HepG2 (cell line): Measurements from ENCODE around the gene BANP. TPM values are rescaled to one million over a fixed set of nuclear protein-coding genes. Genes with fewer than 3 reads are reported as not detected.

Experiments
- MAX ChIP-seq: IDR thresholded peaks from 2 replicates; pipeline ENCODE4 v1.6.1; 2012; ENCODE audit warnings: inconsistent platforms
- MAZ ChIP-seq, 2 experiments: sonication (generic) in 1 of 2; formaldehyde crosslinking in 1 of 2; IDR thresholded peaks; 2 replicates each; pipeline versions ENCODE4 v1.5.0 to v1.6.1; 2012 to 2020; ENCODE audit warnings: low read depth in 2 of 2, mild to moderate bottlenecking in 2 of 2, borderline replicate concordance in 1 of 2, improper control_type of control experiment in 1 of 2, low read length in 1 of 2, missing genetic modification reagents in 1 of 2, moderate library complexity in 1 of 2
- MXD1 ChIP-seq: sonication (generic); formaldehyde crosslinking; IDR thresholded peaks from 2 replicates; pipeline ENCODE4 v1.4.0; 2020; ENCODE audit warnings: mild to moderate bottlenecking, missing genetic modification reagents
- NFE2L1 ChIP-seq: sonication (generic); formaldehyde crosslinking; IDR thresholded peaks from 2 replicates; pipeline ENCODE4 v1.4.0; 2020; ENCODE audit warnings: missing genetic modification reagents, mild to moderate bottlenecking, borderline replicate concordance
- SSRP1 ChIP-seq: IDR thresholded peaks from 2 replicates; pipeline ENCODE4 v1.6.1; 2016; ENCODE audit warnings: control low read depth
- TBP ChIP-seq: sonication (generic); formaldehyde crosslinking; IDR thresholded peaks from 2 replicates; pipeline ENCODE4 v1.5.0; 2020; ENCODE audit warnings: missing genetic modification reagents
- ZNF12 ChIP-seq: sonication (generic); formaldehyde crosslinking; IDR thresholded peaks from 2 replicates; pipeline ENCODE4 v1.5.0; 2020; ENCODE audit warnings: missing genetic modification reagents
- ZNF18 ChIP-seq: sonication (generic); formaldehyde crosslinking; IDR thresholded peaks from 2 replicates; pipeline ENCODE4 v1.8.0; 2022; ENCODE audit warnings: mild to moderate bottlenecking, missing genetic modification reagents; ENCODE audit not compliant: insufficient replicate concordance
- ZNF207 ChIP-seq: fragments of 450-650 bp; IDR thresholded peaks from 2 replicates; pipeline ENCODE4 v1.6.1; 2016; ENCODE audit warnings: antibody characterized with exemption, borderline replicate concordance
- ZNF235 ChIP-seq: sonication (generic); formaldehyde crosslinking; IDR thresholded peaks from 2 replicates; pipeline ENCODE4 v1.8.1; 2023; ENCODE audit warnings: mild to moderate bottlenecking, missing genetic modification reagents, borderline replicate concordance
- ZNF441 ChIP-seq: sonication (generic); formaldehyde crosslinking; IDR thresholded peaks from 2 replicates; pipeline ENCODE4 v1.7.0; 2021; ENCODE audit warnings: missing genetic modification reagents, borderline replicate concordance
- ZNF776 ChIP-seq: sonication (generic); formaldehyde crosslinking; IDR thresholded peaks from 2 replicates; pipeline ENCODE4 v1.4.0; 2020; ENCODE audit warnings: mild to moderate bottlenecking, missing genetic modification reagents
- polyA plus RNA-seq, 8 experiments: library from polyadenylated mRNA; depleted of rRNA in 3 of 8; stranded (reverse) in 7 of 8; unstranded in 1 of 8; fragments of >200 nt; fragmentation: Illumina TruSeq in 4 of 8; extraction: Trizol in 4 of 8; gene quantifications; 2 replicates each; pipeline versions ENCODE4 v1.2.1 to v1.2.3, GENCODE V29; 2011 to 2016; ENCODE audit warnings: low read depth in 4 of 8, missing spikeins in 1 of 8, mixed read lengths in 1 of 8; ENCODE audit not compliant: insufficient read depth in 1 of 8
- total RNA-seq, 5 experiments: library from RNA; depleted of rRNA; stranded (reverse); fragments of >200 nt; fragmentation: Illumina TruSeq; extraction: Trizol; gene quantifications; 2 replicates each; pipeline ENCODE4 v1.2.3, GENCODE V29; 2016; ENCODE audit warnings: low read depth in 1 of 5
- TF ChIP-seq, protein P1 (sequence below): sonication (generic); formaldehyde crosslinking; IDR thresholded peaks from 2 replicates; pipeline ENCODE4 v1.4.0; 2020; ENCODE audit warnings: missing genetic modification reagents
- TF ChIP-seq, protein P2 (sequence below): sonication (generic); formaldehyde crosslinking; conservative IDR thresholded peaks from 2 replicates; pipeline ENCODE4 v1.8.0; 2022; ENCODE audit warnings: missing genetic modification reagents
- TF ChIP-seq, protein P3 (sequence below): sonication (generic); formaldehyde crosslinking; IDR thresholded peaks from 2 replicates; pipeline ENCODE4 v1.9.0; 2021; ENCODE audit warnings: missing genetic modification reagents, mild to moderate bottlenecking, borderline replicate concordance
- TF ChIP-seq, protein P4 (sequence below): sonication (generic); formaldehyde crosslinking; IDR thresholded peaks from 2 replicates; pipeline ENCODE4 v1.8.0; 2022; ENCODE audit warnings: mild to moderate bottlenecking, missing genetic modification reagents

BANP gene
- total and polyA plus RNA-seq, 2 of the 13 experiments (the other 11 are each of a cell fraction or from before 2014, with no cell fraction given): 20.2 to 23.8 TPM

DNA sequence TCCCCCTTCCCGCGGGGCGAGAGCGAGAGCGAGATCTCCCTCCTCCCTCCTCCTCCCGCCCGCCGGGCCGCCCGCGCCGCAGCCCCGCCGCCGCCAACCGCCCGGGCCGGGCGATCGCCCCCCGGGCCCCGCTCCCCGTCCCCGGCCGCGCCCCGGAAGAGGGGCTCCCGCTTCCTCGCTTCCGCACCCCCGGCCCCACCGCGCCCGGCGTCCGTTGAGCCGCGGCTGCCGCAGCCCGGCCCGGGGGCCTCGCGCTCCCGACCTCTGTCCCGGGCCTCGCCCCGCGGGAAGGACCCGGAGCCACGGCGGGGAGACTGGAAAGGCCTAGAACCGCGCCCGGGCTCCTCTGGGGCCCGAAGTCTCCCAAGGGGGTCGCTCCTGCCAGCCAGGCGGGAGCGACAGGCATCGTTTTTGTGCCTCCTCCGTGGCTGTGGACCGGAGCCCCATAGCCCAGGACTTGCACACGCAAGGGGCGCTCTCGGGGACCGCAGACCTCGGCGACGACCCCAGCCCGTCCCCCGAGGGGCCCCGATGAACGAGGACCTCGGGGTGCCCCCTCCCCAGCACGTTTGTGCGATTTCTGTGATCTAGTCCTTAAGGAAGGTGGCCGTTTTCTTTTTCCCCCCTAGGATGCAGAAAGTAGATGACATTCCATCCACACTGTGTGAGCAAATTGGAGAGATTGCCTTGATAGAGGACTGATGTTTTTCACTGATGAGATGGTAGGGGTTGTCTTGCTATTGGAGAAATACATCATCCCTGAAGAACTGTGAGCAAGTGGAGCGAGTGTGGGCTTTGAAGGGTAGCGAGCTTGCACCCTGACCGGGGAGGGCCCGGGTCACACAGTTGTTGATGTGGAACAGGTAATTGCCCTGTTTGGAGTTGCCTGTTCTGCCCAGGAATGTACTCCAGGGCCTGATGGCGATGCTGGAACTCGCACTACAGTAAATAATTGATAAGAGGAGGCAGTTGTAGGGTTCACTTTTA is 611 bp downstream of the BANP start (continued):
- TF ChIP-seq MXD1 (CRISPR knock-in tag): no peak; the same call in 1 of the 2 replicates
- no peak for TF ChIP-seq TBP (CRISPR knock-in tag)
- no peak for TF ChIP-seq ZNF12 (CRISPR knock-in tag)
- TF ChIP-seq, protein P1, sequence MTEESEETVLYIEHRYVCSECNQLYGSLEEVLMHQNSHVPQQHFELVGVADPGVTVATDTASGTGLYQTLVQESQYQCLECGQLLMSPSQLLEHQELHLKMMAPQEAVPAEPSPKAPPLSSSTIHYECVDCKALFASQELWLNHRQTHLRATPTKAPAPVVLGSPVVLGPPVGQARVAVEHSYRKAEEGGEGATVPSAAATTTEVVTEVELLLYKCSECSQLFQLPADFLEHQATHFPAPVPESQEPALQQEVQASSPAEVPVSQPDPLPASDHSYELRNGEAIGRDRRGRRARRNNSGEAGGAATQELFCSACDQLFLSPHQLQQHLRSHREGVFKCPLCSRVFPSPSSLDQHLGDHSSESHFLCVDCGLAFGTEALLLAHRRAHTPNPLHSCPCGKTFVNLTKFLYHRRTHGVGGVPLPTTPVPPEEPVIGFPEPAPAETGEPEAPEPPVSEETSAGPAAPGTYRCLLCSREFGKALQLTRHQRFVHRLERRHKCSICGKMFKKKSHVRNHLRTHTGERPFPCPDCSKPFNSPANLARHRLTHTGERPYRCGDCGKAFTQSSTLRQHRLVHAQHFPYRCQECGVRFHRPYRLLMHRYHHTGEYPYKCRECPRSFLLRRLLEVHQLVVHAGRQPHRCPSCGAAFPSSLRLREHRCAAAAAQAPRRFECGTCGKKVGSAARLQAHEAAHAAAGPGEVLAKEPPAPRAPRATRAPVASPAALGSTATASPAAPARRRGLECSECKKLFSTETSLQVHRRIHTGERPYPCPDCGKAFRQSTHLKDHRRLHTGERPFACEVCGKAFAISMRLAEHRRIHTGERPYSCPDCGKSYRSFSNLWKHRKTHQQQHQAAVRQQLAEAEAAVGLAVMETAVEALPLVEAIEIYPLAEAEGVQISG (CRISPR knock-in tag): no peak
- TF ChIP-seq, protein P2, sequence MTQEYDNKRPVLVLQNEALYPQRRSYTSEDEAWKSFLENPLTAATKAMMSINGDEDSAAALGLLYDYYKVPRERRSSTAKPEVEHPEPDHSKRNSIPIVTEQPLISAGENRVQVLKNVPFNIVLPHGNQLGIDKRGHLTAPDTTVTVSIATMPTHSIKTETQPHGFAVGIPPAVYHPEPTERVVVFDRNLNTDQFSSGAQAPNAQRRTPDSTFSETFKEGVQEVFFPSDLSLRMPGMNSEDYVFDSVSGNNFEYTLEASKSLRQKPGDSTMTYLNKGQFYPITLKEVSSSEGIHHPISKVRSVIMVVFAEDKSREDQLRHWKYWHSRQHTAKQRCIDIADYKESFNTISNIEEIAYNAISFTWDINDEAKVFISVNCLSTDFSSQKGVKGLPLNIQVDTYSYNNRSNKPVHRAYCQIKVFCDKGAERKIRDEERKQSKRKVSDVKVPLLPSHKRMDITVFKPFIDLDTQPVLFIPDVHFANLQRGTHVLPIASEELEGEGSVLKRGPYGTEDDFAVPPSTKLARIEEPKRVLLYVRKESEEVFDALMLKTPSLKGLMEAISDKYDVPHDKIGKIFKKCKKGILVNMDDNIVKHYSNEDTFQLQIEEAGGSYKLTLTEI (CRISPR knock-in tag): no peak
- no peak for TF ChIP-seq NFE2L1
- peak; percentile 4; the same call in 1 of the 2 replicates for TF ChIP-seq ZNF441 (CRISPR knock-in tag)
- TF ChIP-seq, protein P3, sequence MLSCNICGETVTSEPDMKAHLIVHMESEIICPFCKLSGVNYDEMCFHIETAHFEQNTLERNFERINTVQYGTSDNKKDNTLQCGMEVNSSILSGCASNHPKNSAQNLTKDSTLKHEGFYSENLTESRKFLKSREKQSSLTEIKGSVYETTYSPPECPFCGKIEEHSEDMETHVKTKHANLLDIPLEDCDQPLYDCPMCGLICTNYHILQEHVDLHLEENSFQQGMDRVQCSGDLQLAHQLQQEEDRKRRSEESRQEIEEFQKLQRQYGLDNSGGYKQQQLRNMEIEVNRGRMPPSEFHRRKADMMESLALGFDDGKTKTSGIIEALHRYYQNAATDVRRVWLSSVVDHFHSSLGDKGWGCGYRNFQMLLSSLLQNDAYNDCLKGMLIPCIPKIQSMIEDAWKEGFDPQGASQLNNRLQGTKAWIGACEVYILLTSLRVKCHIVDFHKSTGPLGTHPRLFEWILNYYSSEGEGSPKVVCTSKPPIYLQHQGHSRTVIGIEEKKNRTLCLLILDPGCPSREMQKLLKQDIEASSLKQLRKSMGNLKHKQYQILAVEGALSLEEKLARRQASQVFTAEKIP: no peak
- peak; percentile 81; the same call in 1 of the 2 replicates for TF ChIP-seq ZNF235 (CRISPR knock-in tag)
- no peak for TF ChIP-seq ZNF207
- TF ChIP-seq SSRP1: peak; percentile 20; the same call in 1 of the 2 replicates
- TF ChIP-seq MAZ (IDR thresholded peaks at IDR 0.05; ENCODE audit: borderline replicate concordance, low read depth, low read length): 0 out of 2 replicates have a peak, but pooled peaks have one; percentile 3
- no peak; the same call in 1 of the 2 replicates for TF ChIP-seq MAZ (CRISPR knock-in tag; IDR thresholded peaks at IDR 0.05; ENCODE audit: low read depth)
- TF ChIP-seq, protein P4, sequence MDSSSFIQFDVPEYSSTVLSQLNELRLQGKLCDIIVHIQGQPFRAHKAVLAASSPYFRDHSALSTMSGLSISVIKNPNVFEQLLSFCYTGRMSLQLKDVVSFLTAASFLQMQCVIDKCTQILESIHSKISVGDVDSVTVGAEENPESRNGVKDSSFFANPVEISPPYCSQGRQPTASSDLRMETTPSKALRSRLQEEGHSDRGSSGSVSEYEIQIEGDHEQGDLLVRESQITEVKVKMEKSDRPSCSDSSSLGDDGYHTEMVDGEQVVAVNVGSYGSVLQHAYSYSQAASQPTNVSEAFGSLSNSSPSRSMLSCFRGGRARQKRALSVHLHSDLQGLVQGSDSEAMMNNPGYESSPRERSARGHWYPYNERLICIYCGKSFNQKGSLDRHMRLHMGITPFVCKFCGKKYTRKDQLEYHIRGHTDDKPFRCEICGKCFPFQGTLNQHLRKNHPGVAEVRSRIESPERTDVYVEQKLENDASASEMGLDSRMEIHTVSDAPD (CRISPR knock-in tag): 0 out of 2 replicates have a peak, but pooled peaks have one; percentile 19
- 0 out of 2 replicates have a peak, but pooled peaks have one; percentile 11 for TF ChIP-seq MAX
- 0 out of 2 replicates have a peak, but pooled peaks have one; percentile 13 for TF ChIP-seq ZNF776 (CRISPR knock-in tag)
- TF ChIP-seq ZNF18 (CRISPR knock-in tag): peak; percentile 17
